OCI-LY7 (cell line): ENCODE results near the gene DAND5.

Experiments
- CTCF ChIP-seq: fragments of 200-600 bp; sonication (generic); conservative IDR thresholded peaks from 2 replicates; pipeline ENCODE4 v1.5.1; 2014; ENCODE audit warnings: mild to moderate bottlenecking, antibody characterized with exemption, low read length, moderate library complexity, mixed read lengths
- EZH2phosphoT487 ChIP-seq: fragments of 200-600 bp; sonication (generic); IDR thresholded peaks from 2 replicates; pipeline ENCODE4 v1.6.1; 2018; ENCODE audit warnings: low read depth, borderline replicate concordance, mild to moderate bottlenecking, mixed run types, antibody characterized with exemption, low read length, moderate library complexity, mixed read lengths

GRCh38 chr19:12945479-12946091 is 23.8 kb upstream of the DAND5 start, which contains the start of gene RAD23A:
- TF ChIP-seq CTCF (no peak), EZH2phosphoT487 (no peak)
